Hepatocyte (in vitro differentiated cells): Measurements from ENCODE around the gene KRTAP5-10.
"Not testable (repeated sequence)": the region's sequence is repeated elsewhere in the genome, so short reads cannot be mapped to it uniquely, and the experiment has no call there.

Experiments used
- EZH2 ChIP-seq: fragments of 200-600 bp; sonication (generic); IDR thresholded peaks from 2 replicates; pipeline ENCODE4 v1.6.1; 2016; ENCODE audit warnings: antibody characterized with exemption, mild to moderate bottlenecking, borderline replicate concordance
- EZH2phosphoT487 ChIP-seq: fragments of 200-600 bp; sonication (generic); IDR thresholded peaks from one replicate; pipeline ENCODE4 v1.6.1; 2018; ENCODE audit warnings: antibody characterized with exemption, mild to moderate bottlenecking, low read depth, moderate library complexity; ENCODE audit not compliant: unreplicated experiment, severe bottlenecking
- TF ChIP-seq, protein P1 (sequence below): fragments of 200-600 bp; sonication (generic); IDR thresholded peaks from 2 replicates; pipeline ENCODE4 v1.5.1; 2016; ENCODE audit warnings: antibody characterized with exemption, mild to moderate bottlenecking; ENCODE audit not compliant: poor library complexity

DNA sequence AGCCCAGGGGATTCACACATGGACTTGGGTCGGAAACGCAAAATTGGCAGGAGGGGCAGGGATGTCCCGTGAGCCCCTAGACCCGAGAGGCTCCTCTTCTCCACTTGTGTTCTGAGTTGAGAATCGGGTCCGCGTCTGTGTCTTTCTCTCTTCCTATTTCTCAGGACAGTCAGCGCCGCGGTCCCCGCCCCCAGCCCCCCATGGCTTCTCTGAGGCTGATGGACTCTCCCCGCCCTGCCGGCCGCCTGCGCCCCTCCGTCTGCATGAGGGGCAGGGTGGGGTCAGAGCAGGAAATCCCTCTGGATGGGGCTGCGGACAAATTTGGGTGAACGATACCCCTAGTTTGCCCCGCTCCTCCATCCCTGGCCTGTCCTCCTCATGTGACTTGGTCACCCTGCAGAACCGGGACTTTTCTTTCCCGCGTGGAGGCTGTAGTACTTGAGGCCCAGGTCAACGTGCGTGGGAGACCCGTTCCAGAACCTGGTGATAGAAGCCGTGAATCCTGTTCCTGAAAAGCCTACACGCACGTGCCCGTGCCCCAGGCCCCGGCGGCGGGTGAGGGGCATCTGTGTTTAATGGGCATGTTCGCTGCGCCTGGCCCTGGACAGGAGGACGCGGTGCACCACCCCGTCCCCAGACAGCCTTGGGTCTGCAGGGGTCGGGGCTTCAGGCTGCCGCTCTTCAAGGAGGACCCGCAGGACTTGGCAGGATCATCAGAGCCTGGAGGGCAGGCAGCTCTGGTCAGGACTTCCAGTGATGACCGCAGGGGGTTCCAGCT, 11.5 kb downstream of the KRTAP5-10 start:
- TF ChIP-seq EZH2, EZH2phosphoT487: not testable (repeated sequence)
- TF ChIP-seq, protein P1, sequence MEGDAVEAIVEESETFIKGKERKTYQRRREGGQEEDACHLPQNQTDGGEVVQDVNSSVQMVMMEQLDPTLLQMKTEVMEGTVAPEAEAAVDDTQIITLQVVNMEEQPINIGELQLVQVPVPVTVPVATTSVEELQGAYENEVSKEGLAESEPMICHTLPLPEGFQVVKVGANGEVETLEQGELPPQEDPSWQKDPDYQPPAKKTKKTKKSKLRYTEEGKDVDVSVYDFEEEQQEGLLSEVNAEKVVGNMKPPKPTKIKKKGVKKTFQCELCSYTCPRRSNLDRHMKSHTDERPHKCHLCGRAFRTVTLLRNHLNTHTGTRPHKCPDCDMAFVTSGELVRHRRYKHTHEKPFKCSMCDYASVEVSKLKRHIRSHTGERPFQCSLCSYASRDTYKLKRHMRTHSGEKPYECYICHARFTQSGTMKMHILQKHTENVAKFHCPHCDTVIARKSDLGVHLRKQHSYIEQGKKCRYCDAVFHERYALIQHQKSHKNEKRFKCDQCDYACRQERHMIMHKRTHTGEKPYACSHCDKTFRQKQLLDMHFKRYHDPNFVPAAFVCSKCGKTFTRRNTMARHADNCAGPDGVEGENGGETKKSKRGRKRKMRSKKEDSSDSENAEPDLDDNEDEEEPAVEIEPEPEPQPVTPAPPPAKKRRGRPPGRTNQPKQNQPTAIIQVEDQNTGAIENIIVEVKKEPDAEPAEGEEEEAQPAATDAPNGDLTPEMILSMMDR: not testable (repeated sequence)
